Measurements from ENCODE around the gene GAS2. TPM values are rescaled to one million over a fixed set of nuclear protein-coding genes. Genes with fewer than 3 reads are reported as not detected.

Gene GAS2
- polyA plus RNA-seq, 1 experiment, result 0.52 TPM

GRCh38 chr11:22674470-22675439, 8.3 kb downstream of the GAS2 start:
- POLR2A ChIA-PET, result no interaction called here
- no peak overlapping the region for H3K4me3 ChIP-seq (ENCODE audit: low read depth, low read length)
- no peaks in the 10 kb centered on the region for H3K36me3 ChIP-seq (ENCODE audit: control insufficient read depth, insufficient read depth, low read length)
- H3K27me3 ChIP-seq (ENCODE audit: control insufficient read depth, insufficient read depth, low read length), result no peaks in the 10 kb centered on the region
- no peak for TF ChIP-seq CTCF (IDR thresholded peaks at IDR 0.05; ENCODE audit: insufficient read depth, low read depth, low read length)
- CTCF ChIA-PET, result no interaction called here
- DNase-seq (ENCODE audit: low read depth), result no peak

DNA sequence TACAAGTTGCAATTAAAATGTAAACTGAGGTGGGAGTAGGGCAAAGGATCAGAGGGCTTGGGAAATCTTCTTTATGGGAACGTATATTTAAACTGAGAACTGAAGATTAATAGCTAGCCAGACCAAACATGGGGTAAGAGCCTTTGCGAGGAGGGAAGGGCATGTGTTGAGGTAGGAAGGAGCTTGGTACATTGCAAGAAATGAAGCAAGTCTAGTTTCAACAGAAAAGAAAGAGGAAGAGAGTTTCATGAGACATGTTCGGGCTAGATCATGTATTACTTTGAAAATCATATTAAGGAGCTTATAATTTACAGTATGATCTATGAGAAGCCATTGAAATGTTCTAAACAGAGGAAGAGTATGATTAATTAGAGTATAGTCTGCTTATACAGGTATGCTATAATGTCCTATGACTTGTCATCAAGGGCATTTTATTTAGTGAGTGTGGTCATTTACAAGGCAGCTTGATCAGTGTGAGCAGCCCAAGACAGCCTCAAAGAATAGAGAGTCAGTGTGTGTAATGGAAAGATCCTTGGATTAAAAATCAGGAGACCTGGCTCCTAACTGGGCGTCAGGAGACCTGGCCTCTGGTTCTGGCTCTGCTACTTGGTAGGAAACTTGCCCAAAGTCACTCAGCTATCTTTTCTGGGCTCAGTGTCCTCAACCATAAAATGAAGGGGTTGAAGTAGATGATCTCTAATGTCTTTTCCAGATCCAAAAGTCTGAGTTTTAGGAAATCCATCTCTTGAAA, 10.9 kb downstream of the GAS2 start:
- CTCF ChIA-PET, result interaction anchor here (0.5 kb wide), 1 partner anchor 12 kb away, joined by 3 read pairs; no protein-coding TSS in a partner anchor
- TF ChIP-seq CTCF (IDR thresholded peaks at IDR 0.05; ENCODE audit: insufficient read depth, low read depth, low read length), result no peak
- Histone ChIP-seq H3K36me3 (ENCODE audit: control insufficient read depth, insufficient read depth, low read length) (no peaks in the 10 kb centered on the region), H3K4me3 (ENCODE audit: low read depth, low read length) (no peak overlapping the region), H3K27me3 (ENCODE audit: control insufficient read depth, insufficient read depth, low read length) (no peaks in the 10 kb centered on the region)
- no peak for DNase-seq (ENCODE audit: low read depth)
- POLR2A ChIA-PET, result no interaction called here

DNA sequence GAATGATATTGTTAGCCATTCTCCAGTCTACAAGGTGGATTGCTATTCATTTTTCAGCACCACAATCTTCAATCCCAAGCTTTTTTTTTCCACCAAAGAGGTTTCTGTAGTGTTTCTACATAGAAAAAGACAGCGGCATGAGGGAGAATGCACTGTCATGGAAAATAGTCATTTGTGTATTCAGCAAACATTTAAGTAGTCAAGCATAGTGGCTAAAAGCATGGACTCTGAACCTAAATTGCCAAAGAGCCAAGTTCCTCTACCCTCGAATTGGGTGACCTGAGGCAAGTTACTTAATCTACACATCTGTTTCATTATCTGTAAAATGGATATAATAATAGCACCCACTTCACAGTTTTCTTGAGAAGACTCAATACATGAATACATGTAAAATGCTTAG, 14.2 kb downstream of the GAS2 start:
- Histone ChIP-seq H3K36me3 (ENCODE audit: control insufficient read depth, insufficient read depth, low read length) (no peaks in the 10 kb centered on the region), H3K4me3 (ENCODE audit: low read depth, low read length) (no peak overlapping the region), H3K27me3 (ENCODE audit: control insufficient read depth, insufficient read depth, low read length) (no peaks in the 10 kb centered on the region)
- TF ChIP-seq CTCF (IDR thresholded peaks at IDR 0.05; ENCODE audit: insufficient read depth, low read depth, low read length), result no peak
- no peak for DNase-seq (ENCODE audit: low read depth)
- ChIA-PET POLR2A (no interaction called here), CTCF (no interaction called here)

DNA sequence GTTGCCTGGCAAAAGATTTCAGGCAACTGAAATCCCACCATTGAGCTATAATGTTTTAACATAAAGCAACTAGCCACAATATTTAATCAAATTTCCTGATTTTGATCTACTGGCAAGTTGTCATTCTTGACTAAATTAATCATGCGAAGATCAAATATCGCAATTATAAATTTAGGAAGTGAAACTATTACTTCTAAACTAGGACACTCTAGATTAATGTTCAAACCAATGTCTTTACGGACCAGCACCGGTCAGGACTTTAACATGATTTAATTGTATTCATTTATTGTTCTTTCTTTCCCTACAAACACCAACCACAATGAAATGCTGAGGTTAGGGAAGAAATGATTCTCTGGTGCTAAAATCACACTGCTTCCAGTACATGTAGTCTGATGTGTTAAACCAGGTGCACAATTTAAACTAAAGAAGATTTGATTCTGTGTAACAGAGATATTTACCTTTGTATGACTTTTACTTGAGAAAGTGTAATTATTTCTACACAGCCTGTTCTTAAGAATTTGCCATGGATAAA, 14.9 kb downstream of the GAS2 start:
- no peaks in the 10 kb centered on the region for H3K36me3 ChIP-seq (ENCODE audit: control insufficient read depth, insufficient read depth, low read length)
- DNase-seq (ENCODE audit: low read depth), result no peak
- ChIA-PET POLR2A (no interaction called here), CTCF (no interaction called here)
- TF ChIP-seq CTCF (IDR thresholded peaks at IDR 0.05; ENCODE audit: insufficient read depth, low read depth, low read length), result no peak
- no peak overlapping the region for H3K4me3 ChIP-seq (ENCODE audit: low read depth, low read length)
- H3K27me3 ChIP-seq (ENCODE audit: control insufficient read depth, insufficient read depth, low read length), result no peaks in the 10 kb centered on the region

DNA sequence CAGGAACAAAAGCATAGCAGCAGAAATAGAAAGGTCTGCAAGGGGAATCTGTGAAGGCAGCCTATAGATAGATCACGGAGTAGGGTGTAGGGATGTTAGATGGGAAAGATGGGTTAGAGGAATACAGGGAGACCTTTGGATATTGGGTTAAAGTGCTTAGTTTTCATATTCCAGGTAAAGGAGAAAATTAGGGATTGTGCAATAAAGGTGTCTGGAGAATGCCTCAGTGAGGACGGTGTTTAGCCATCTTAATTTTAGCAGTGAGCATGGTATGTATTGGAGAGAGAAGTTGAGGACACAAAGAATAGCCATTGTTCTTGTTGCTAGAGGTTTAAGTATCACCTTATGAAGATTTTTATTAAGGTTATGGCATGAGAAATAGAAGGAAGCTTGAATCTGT, 17.7 kb downstream of the GAS2 start:
- POLR2A ChIA-PET, result no interaction called here
- TF ChIP-seq CTCF (IDR thresholded peaks at IDR 0.05; ENCODE audit: insufficient read depth, low read depth, low read length), result no peak
- H3K4me3 ChIP-seq (ENCODE audit: low read depth, low read length), result no peak overlapping the region
- DNase-seq (ENCODE audit: low read depth), result no peak
- H3K36me3 ChIP-seq (ENCODE audit: control insufficient read depth, insufficient read depth, low read length), result no peaks in the 10 kb centered on the region
- no peaks in the 10 kb centered on the region for H3K27me3 ChIP-seq (ENCODE audit: control insufficient read depth, insufficient read depth, low read length)
- CTCF ChIA-PET, result no interaction called here
